OCI-M2 (cell line): ENCODE data around the gene SLC2A6.

Experiments
- DNase-seq: peaks from one replicate; lab custom pipeline; 2025; ENCODE audit not compliant: unreplicated experiment; lab: John Stamatoyannopoulos, UW

The SLC2A6 gene

GRCh38 chr9:133496861-133497842, 18.3 kb upstream of the SLC2A6 start:
- DNase-seq: no peak

- DNase-seq: no peak
Observed at GRCh38 chr9:133495327-133496293, 16.7 kb upstream of the SLC2A6 start.

GRCh38 chr9:133494636-133495326, 15.9 kb upstream of the SLC2A6 start:
- no peak for DNase-seq

GRCh38 chr9:133493845-133494540, 15.1 kb upstream of the SLC2A6 start:
- no peak for DNase-seq

GRCh38 chr9:133493428-133493827, 14.5 kb upstream of the SLC2A6 start:
- DNase-seq: no peak

- no peak for DNase-seq
Observed at GRCh38 chr9:133492061-133493021, 13.4 kb upstream of the SLC2A6 start.

GRCh38 chr9:133491656-133491925, 12.7 kb upstream of the SLC2A6 start:
- DNase-seq: no peak

- DNase-seq: no peak
Observed at GRCh38 chr9:133490865-133491655, 12.2 kb upstream of the SLC2A6 start.

GRCh38 chr9:133490201-133490681, 11.3 kb upstream of the SLC2A6 start:
- no peak for DNase-seq

GRCh38 chr9:133489253-133490190, 10.6 kb upstream of the SLC2A6 start:
- no peak for DNase-seq

- no peak for DNase-seq
Observed at GRCh38 chr9:133488686-133489252, 9.9 kb upstream of the SLC2A6 start.

GRCh38 chr9:133487331-133487725, 8.4 kb upstream of the SLC2A6 start:
- DNase-seq: no peak

GRCh38 chr9:133485531-133486260, 6.8 kb upstream of the SLC2A6 start:
- DNase-seq: no peak

GRCh38 chr9:133484671-133485437, 6.0 kb upstream of the SLC2A6 start:
- DNase-seq: no peak

GRCh38 chr9:133483611-133484010, 4.7 kb upstream of the SLC2A6 start:
- no peak for DNase-seq
